ENCODE results near the gene C1QTNF12. TPM values are rescaled to one million over a fixed set of nuclear protein-coding genes. Genes with fewer than 3 reads are reported as not detected.

The C1QTNF12 gene
- total RNA-seq, 2 experiments from 2014 or later: 1.2 to 1.4 TPM

GRCh38 chr1:1204425-1204920 is 42.0 kb downstream of the C1QTNF12 start:
- no peaks in the 10 kb centered on the region for H3K9me3 Mint-ChIP-seq
- H3K4me1 Mint-ChIP-seq: peaks cover 25% of the 10 kb centered on the region
- H3K36me3 Mint-ChIP-seq (ENCODE audit: low read depth): no peaks in the 10 kb centered on the region
- H3K27me3 Mint-ChIP-seq: no peaks in the 10 kb centered on the region
- DNase-seq: no peak
- CTCF ChIA-PET: interaction anchor here (0.9 to 1.8 kb wide), 4 partner anchors 8 to 140 kb away, joined by 3 to 6 read pairs (median 4); no protein-coding TSS in a partner anchor
- no peak overlapping the region for H3K27ac Mint-ChIP-seq
- no peak overlapping the region for H3K4me3 Mint-ChIP-seq
- POLR2A ChIA-PET: no interaction called here

GRCh38 chr1:1203561-1204424 is 42.7 kb downstream of the C1QTNF12 start:
- Mint-ChIP-seq H3K27ac (no peak overlapping the region), H3K27me3 (no peaks in the 10 kb centered on the region), H3K36me3 (ENCODE audit: low read depth) (no peaks in the 10 kb centered on the region), H3K9me3 (no peaks in the 10 kb centered on the region), H3K4me1 (peaks cover 22% of the 10 kb centered on the region), H3K4me3 (no peak overlapping the region)
- POLR2A ChIA-PET: no interaction called here
- CTCF ChIA-PET: interaction anchor here (0.9 to 1.0 kb wide), 2 partner anchors 81 to 140 kb away, joined by 3 read pairs; no protein-coding TSS in a partner anchor
- DNase-seq: no peak

GRCh38 chr1:1202831-1203560 is 43.5 kb downstream of the C1QTNF12 start:
- no peak for DNase-seq
- CTCF ChIA-PET: no interaction called here
- POLR2A ChIA-PET: no interaction called here
- H3K9me3 Mint-ChIP-seq: no peaks in the 10 kb centered on the region
- no peaks in the 10 kb centered on the region for H3K36me3 Mint-ChIP-seq (ENCODE audit: low read depth)
- H3K27me3 Mint-ChIP-seq: no peaks in the 10 kb centered on the region
- no peak overlapping the region for H3K27ac Mint-ChIP-seq
- peaks cover 17% of the 10 kb centered on the region for H3K4me1 Mint-ChIP-seq
- no peak overlapping the region for H3K4me3 Mint-ChIP-seq

- POLR2A ChIA-PET: no interaction called here
- CTCF ChIA-PET: interaction anchor here (0.7 to 1.1 kb wide), 2 partner anchors 79 to 333 kb away, joined by 3 read pairs; no protein-coding TSS in a partner anchor
Measured at GRCh38 chr1:1200876-1201810, 45.4 kb downstream of the C1QTNF12 start.

GRCh38 chr1:1199961-1200875 is 46.3 kb downstream of the C1QTNF12 start:
- POLR2A ChIA-PET: no interaction called here
- no peaks in the 10 kb centered on the region for H3K27me3 Mint-ChIP-seq
- DNase-seq: no peak
- peaks cover 9% of the 10 kb centered on the region for H3K4me1 Mint-ChIP-seq
- H3K27ac Mint-ChIP-seq: peak overlapping the region; percentile 71
- H3K4me3 Mint-ChIP-seq: peak overlapping the region; percentile 52
- CTCF ChIA-PET: interaction anchor here (0.7 to 1.7 kb wide), 4 partner anchors 8 to 334 kb away, joined by 3 to 4 read pairs (median 4); no protein-coding TSS in a partner anchor
- peaks cover under 1% of the 10 kb centered on the region for H3K9me3 Mint-ChIP-seq
- H3K36me3 Mint-ChIP-seq (ENCODE audit: low read depth): no peaks in the 10 kb centered on the region

More at GRCh38 chr1:1200876-1201810, 45.4 kb downstream of the C1QTNF12 start:
- Mint-ChIP-seq H3K27ac (peak overlapping the region; percentile 71), H3K36me3 (ENCODE audit: low read depth) (no peaks in the 10 kb centered on the region), H3K4me3 (peak overlapping the region; percentile 52), H3K9me3 (no peaks in the 10 kb centered on the region), H3K4me1 (peaks cover 9% of the 10 kb centered on the region), H3K27me3 (no peaks in the 10 kb centered on the region)
- peak; percentile 70 for DNase-seq

GRCh38 chr1:1199141-1199960 is 47.2 kb downstream of the C1QTNF12 start:
- peaks cover 9% of the 10 kb centered on the region for H3K4me1 Mint-ChIP-seq
- peaks cover 6% of the 10 kb centered on the region for H3K9me3 Mint-ChIP-seq
- H3K27ac Mint-ChIP-seq: peak overlapping the region; percentile 74
- ChIA-PET CTCF (interaction anchor here (1.5 to 1.7 kb wide), 2 partner anchors 9 to 13 kb away, joined by 4 read pairs; no protein-coding TSS in a partner anchor), POLR2A (no interaction called here)
- H3K27me3 Mint-ChIP-seq: no peaks in the 10 kb centered on the region
- DNase-seq: no peak
- H3K36me3 Mint-ChIP-seq (ENCODE audit: low read depth): no peaks in the 10 kb centered on the region
- peak overlapping the region; percentile 44 for H3K4me3 Mint-ChIP-seq

GRCh38 chr1:1198423-1199140 is 47.9 kb downstream of the C1QTNF12 start:
- POLR2A ChIA-PET: no interaction called here
- Mint-ChIP-seq H3K9me3 (peaks cover 6% of the 10 kb centered on the region), H3K4me1 (peaks cover 9% of the 10 kb centered on the region), H3K4me3 (no peak overlapping the region), H3K36me3 (ENCODE audit: low read depth) (no peaks in the 10 kb centered on the region), H3K27me3 (no peaks in the 10 kb centered on the region), H3K27ac (no peak overlapping the region)
- DNase-seq: no peak
- CTCF ChIA-PET: interaction anchor here (1.7 kb wide), 1 partner anchor 12 kb away, joined by 4 read pairs; no protein-coding TSS in a partner anchor

GRCh38 chr1:1197551-1198422 is 48.7 kb downstream of the C1QTNF12 start:
- no peak overlapping the region for H3K4me3 Mint-ChIP-seq
- H3K27me3 Mint-ChIP-seq: no peaks in the 10 kb centered on the region
- CTCF ChIA-PET: no interaction called here
- peaks cover 9% of the 10 kb centered on the region for H3K4me1 Mint-ChIP-seq
- H3K9me3 Mint-ChIP-seq: peaks cover 6% of the 10 kb centered on the region
- POLR2A ChIA-PET: no interaction called here
- H3K27ac Mint-ChIP-seq: no peak overlapping the region
- DNase-seq: no peak
- H3K36me3 Mint-ChIP-seq (ENCODE audit: low read depth): no peaks in the 10 kb centered on the region

- DNase-seq: no peak
- Mint-ChIP-seq H3K36me3 (ENCODE audit: low read depth) (no peaks in the 10 kb centered on the region), H3K9me3 (peaks cover 6% of the 10 kb centered on the region), H3K4me3 (no peak overlapping the region), H3K4me1 (peaks cover 9% of the 10 kb centered on the region), H3K27ac (no peak overlapping the region), H3K27me3 (peaks cover under 1% of the 10 kb centered on the region)
- POLR2A ChIA-PET: no interaction called here
- CTCF ChIA-PET: interaction anchor here (1.2 kb wide), 1 partner anchor 8 kb away, joined by 6 read pairs; no protein-coding TSS in a partner anchor
Measured at GRCh38 chr1:1197188-1197500, 49.4 kb downstream of the C1QTNF12 start.
